DOHH2 (cell line): ENCODE measurements around the gene CD302.

Experiments used
- CTCF ChIP-seq: fragments of 200-600 bp; sonication (generic); IDR thresholded peaks from one replicate; pipeline ENCODE4 v1.5.1; 2014; ENCODE audit warnings: antibody characterized with exemption, mild to moderate bottlenecking, low read depth, low read length; ENCODE audit not compliant: poor library complexity, severe bottlenecking
- EZH2phosphoT487 ChIP-seq: fragments of 200-600 bp; sonication (generic); IDR thresholded peaks from 2 replicates; pipeline ENCODE4 v1.6.1; 2017; ENCODE audit warnings: borderline replicate concordance, mild to moderate bottlenecking, antibody characterized with exemption, low read length, moderate library complexity, mixed read lengths

- TF ChIP-seq CTCF (no peak), EZH2phosphoT487 (no peak)
Measured at GRCh38 chr2:159722580-159722979, 75.4 kb downstream of the CD302 start.
